ENCODE results near the gene ZNF618. TPM values are rescaled to one million over a fixed set of nuclear protein-coding genes. Genes with fewer than 3 reads are reported as not detected.

ZNF618 gene
- total RNA-seq, 4 donors from 2014 or later = 0.68 to 2.1 (median 1.3) TPM

GRCh38 chr9:113963696-113964494, 87.8 kb downstream of the ZNF618 start:
- Histone ChIP-seq H3K27ac (no peak overlapping the region), H3K9me3 (no peaks in the 10 kb centered on the region), H3K36me3 (peaks cover 0 to under 1% (median 0%) of the 10 kb centered on the region in 3 donors), H3K4me3 (no peak overlapping the region), H3K4me1 (peaks cover 0 to 14% (median 0%) of the 10 kb centered on the region in 3 donors), H3K27me3 (no peaks in the 10 kb centered on the region)
- intact Hi-C loops (cut with DNase I) = no loop called here
- DNase-seq = no peak
- 71 to 75% methylated on average over 16 to 17 of the region's 17 CpGs for WGBS, 2 donors
- TF ChIP-seq, protein P1, sequence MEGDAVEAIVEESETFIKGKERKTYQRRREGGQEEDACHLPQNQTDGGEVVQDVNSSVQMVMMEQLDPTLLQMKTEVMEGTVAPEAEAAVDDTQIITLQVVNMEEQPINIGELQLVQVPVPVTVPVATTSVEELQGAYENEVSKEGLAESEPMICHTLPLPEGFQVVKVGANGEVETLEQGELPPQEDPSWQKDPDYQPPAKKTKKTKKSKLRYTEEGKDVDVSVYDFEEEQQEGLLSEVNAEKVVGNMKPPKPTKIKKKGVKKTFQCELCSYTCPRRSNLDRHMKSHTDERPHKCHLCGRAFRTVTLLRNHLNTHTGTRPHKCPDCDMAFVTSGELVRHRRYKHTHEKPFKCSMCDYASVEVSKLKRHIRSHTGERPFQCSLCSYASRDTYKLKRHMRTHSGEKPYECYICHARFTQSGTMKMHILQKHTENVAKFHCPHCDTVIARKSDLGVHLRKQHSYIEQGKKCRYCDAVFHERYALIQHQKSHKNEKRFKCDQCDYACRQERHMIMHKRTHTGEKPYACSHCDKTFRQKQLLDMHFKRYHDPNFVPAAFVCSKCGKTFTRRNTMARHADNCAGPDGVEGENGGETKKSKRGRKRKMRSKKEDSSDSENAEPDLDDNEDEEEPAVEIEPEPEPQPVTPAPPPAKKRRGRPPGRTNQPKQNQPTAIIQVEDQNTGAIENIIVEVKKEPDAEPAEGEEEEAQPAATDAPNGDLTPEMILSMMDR (IDR thresholded peaks at IDR 0.05) = no peak
- no peak for TF ChIP-seq POLR2A (IDR thresholded peaks at IDR 0.05)

DNA sequence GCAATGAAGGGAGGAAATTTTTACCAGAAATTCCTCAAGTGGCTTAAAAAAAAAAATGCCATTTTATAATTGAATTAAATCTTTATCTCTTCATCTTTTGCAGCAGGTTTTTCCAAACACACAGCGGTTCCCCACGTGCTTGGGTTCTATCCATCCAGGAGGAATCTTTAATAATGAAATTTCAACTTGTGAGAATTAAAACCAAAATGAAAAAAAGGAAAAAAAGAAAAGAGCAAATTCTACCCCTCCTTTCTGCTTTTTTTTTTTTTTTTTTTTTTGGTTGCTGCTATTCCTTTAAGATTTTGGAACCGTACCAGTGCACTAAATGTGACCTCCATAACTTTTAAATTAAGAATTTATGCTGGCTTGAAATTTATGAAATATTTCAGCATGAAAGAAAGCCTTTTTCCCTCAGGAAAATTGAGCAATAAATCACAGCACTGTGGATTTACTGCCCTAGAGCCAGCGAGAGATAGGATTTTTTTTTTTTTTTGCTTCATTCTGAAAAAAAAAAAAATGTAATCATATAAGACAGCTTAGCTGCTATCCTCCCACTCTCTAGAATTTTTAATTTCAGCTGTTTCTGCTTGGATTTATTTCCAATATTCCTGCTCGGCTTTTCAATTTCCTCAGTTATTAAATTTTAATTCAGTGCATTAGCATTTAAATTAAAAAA, 88.5 kb downstream of the ZNF618 start:
- Histone ChIP-seq H3K27ac (no peak overlapping the region), H3K4me3 (no peak overlapping the region), H3K27me3 (no peaks in the 10 kb centered on the region), H3K9me3 (peaks cover 0 to 6% (median 4%) of the 10 kb centered on the region in 3 donors), H3K4me1 (peaks cover 0 to 14% (median 0%) of the 10 kb centered on the region in 3 donors), H3K36me3 (peaks cover 0 to 7% (median 0%) of the 10 kb centered on the region in 3 donors)
- DNase-seq = no peak
- no peak for TF ChIP-seq POLR2A (IDR thresholded peaks at IDR 0.05)
- TF ChIP-seq, protein P1 (IDR thresholded peaks at IDR 0.05) = no peak
- intact Hi-C loops (cut with DNase I) = no loop called here
- WGBS, 2 donors = 80 to 82% methylated on average over 5 of the region's 5 CpGs

DNA sequence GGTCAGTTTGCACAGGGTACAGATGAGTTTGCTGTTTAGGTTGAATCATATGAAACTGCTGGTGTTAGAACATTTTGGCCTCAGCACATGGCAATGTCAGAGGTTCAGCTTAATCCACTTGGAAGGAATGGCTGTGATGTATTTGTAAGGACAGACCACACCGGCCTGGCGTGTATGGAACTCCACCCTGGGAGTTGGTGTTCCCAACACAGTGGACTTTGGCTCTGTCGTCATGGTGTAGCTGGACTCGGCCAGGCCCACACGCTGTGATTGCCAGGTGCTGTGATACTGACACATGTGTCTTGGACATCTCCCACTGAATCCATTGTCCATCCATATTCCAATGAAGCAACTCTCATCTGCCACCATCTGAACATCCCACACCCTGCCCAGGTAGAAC, 90.3 kb downstream of the ZNF618 start:
- no peak for DNase-seq
- Histone ChIP-seq H3K9me3 (peaks cover 0 to 7% (median 4%) of the 10 kb centered on the region in 3 donors), H3K4me1 (peaks cover 0 to 14% (median 0%) of the 10 kb centered on the region in 3 donors), H3K4me3 (no peak overlapping the region), H3K36me3 (peaks cover 0 to 14% (median 0%) of the 10 kb centered on the region in 3 donors), H3K27ac (no peak overlapping the region), H3K27me3 (no peaks in the 10 kb centered on the region)
- TF ChIP-seq POLR2A (IDR thresholded peaks at IDR 0.05) = no peak
- TF ChIP-seq, protein P1 (IDR thresholded peaks at IDR 0.05) = no peak
- 67 to 100% methylated on average over 1 of the region's 5 CpGs for WGBS, 2 donors
- intact Hi-C loops (cut with DNase I) = no loop called here

GRCh38 chr9:113967380-113967779, 91.3 kb downstream of the ZNF618 start:
- H3K9me3 ChIP-seq = peaks cover 0 to 7% (median 4%) of the 10 kb centered on the region in 3 donors
- 66 to 70% methylated on average over 5 of the region's 5 CpGs for WGBS, 2 donors
- intact Hi-C loops (cut with DNase I) = no loop called here
- H3K27me3 ChIP-seq = no peaks in the 10 kb centered on the region
- peaks cover 0 to 14% (median 0%) of the 10 kb centered on the region in 3 donors for H3K4me1 ChIP-seq
- TF ChIP-seq, protein P1 (IDR thresholded peaks at IDR 0.05) = no peak
- TF ChIP-seq POLR2A (IDR thresholded peaks at IDR 0.05) = no peak
- peaks cover 0 to 14% (median 0%) of the 10 kb centered on the region in 3 donors for H3K36me3 ChIP-seq
- no peak overlapping the region for H3K27ac ChIP-seq
- H3K4me3 ChIP-seq = no peak overlapping the region
- DNase-seq = no peak

- H3K27ac ChIP-seq = no peak overlapping the region
- no peaks in the 10 kb centered on the region for H3K27me3 ChIP-seq
- peaks cover 0 to 14% (median 0%) of the 10 kb centered on the region in 3 donors for H3K36me3 ChIP-seq
- H3K4me3 ChIP-seq = no peak overlapping the region
- no peak for DNase-seq
- H3K4me1 ChIP-seq = peaks cover 0 to 1% (median 0%) of the 10 kb centered on the region in 3 donors
- H3K9me3 ChIP-seq = peaks cover 0 to 7% (median 4%) of the 10 kb centered on the region in 3 donors
- intact Hi-C loops (cut with DNase I) = no loop called here
- TF ChIP-seq POLR2A (IDR thresholded peaks at IDR 0.05) = no peak
- TF ChIP-seq, protein P1 (IDR thresholded peaks at IDR 0.05) = no peak
- 60 to 100% methylated on average over 1 of the region's 1 CpG for WGBS, 2 donors
Observed at GRCh38 chr9:113969343-113969742, 93.2 kb downstream of the ZNF618 start.

Data from esophagus squamous epithelium (tissue), 5 donors.